Esophagus squamous epithelium (tissue), 5 donors: ENCODE results near the gene CABP4. TPM values are rescaled to one million over a fixed set of nuclear protein-coding genes. Genes with fewer than 3 reads are reported as not detected.

ENCODE experiments used
- DNase-seq: peaks from one replicate; lab custom pipeline; 2025; lab: John Stamatoyannopoulos, UW
- H3K27ac ChIP-seq, 4 donors: fragments of 200-600 bp; sonication (generic); one replicate each; pipeline ENCODE4 v1.5.1; 2016 to 2019; ENCODE audit warnings: mild to moderate bottlenecking in 1 of 4
- H3K27me3 ChIP-seq, 4 donors: fragments of 200-600 bp; sonication (generic); 1 replicate in 3 of 4; 2 replicates in 1 of 4; pipeline versions ENCODE4 v1.5.1 to v1.6.0; 2017 to 2021; ENCODE audit warnings: antibody characterized with exemption in 1 of 4
- H3K36me3 ChIP-seq, 3 donors: fragments of 200-600 bp; sonication (generic); one replicate each; pipeline ENCODE4 v1.5.1; 2016 to 2019
- H3K4me1 ChIP-seq, 3 donors: fragments of 200-600 bp; sonication (generic); one replicate each; pipeline ENCODE4 v1.5.1; 2017 to 2019
- H3K4me3 ChIP-seq, 4 donors: fragments of 200-600 bp; sonication (generic); 1 replicate in 3 of 4; 2 replicates in 1 of 4; pipeline ENCODE4 v1.5.1; 2016 to 2019; ENCODE audit warnings: mild to moderate bottlenecking in 2 of 4, moderate library complexity in 1 of 4
- H3K9me3 ChIP-seq, 3 donors: fragments of 200-600 bp; sonication (generic); one replicate each; pipeline ENCODE4 v1.5.1; 2016 to 2019
- CTCF ChIP-seq, 6 experiments: fragments of 450-650 bp in 4 of 6; fragments of 200-600 bp in 2 of 6; sonication (generic) in 2 of 6; IDR thresholded peaks; one replicate each; pipeline ENCODE4 v1.5.1; 2016 to 2019; ENCODE audit warnings: antibody characterized with exemption in 6 of 6, mild to moderate bottlenecking in 4 of 6, moderate library complexity in 4 of 6
- POLR2A ChIP-seq, 4 donors: fragments of 450-650 bp; IDR thresholded peaks; one replicate each; pipeline ENCODE4 v1.6.1; 2017; ENCODE audit warnings: antibody characterized with exemption in 4 of 4, mild to moderate bottlenecking in 4 of 4, moderate library complexity in 3 of 4
- WGBS, 2 donors: methylation state at CpG; one replicate each; pipeline ENCODE4 v1.1.5; 2018; 5-methylcytosine and 5-hydroxymethylcytosine counted together
- intact Hi-C: fragments of 100-400 bp; cut with DNase I; formaldehyde crosslinking; loops from one replicate; pipeline ENCODE4 v1.15.0; 2022
- total RNA-seq, 4 donors: library from RNA; depleted of rRNA; stranded (reverse); fragments of >200 nt; gene quantifications; one replicate each; pipeline ENCODE4 v1.1.0, GENCODE V29; 2016
- donor health status: DM: yes; HTN: yes; CAD: no.

Gene CABP4
- total RNA-seq, 4 donors from 2014 or later: 0.38 TPM; not detected in 3

DNA sequence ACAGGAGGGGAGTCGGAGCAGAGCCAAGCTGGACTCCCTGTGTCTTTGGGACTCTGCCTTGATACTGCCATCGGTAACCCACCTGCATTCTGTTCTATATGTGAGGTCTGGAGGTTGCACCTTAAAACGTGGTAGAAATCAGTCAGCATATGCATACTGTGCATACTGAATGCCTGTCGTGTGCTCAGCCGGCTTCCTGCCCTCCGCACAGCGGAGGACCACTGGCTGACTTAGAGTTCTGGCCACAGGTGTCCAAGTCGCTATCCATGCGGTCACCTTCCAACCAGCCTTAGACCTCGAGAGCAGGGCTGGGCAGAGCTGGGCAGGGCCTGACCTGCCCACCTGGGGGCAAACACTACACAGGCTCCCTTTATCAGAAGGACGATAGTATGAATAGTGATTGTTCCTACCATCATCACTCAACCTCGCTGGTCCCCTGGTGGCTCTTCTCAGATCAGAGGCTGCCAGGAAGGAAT lies 47.4 kb upstream of the CABP4 start:
- intact Hi-C loops: no loop called here
- no peak for TF ChIP-seq CTCF (IDR thresholded peaks at IDR 0.05)
- no peak for TF ChIP-seq POLR2A (IDR thresholded peaks at IDR 0.05)
- peaks cover 0 to 65% (median 7%) of the 10 kb centered on the region in 3 donors for H3K4me1 ChIP-seq
- WGBS, 2 donors: 25 to 62% methylated on average over 1 to 10 of the region's 12 CpGs
- H3K27ac ChIP-seq: peak overlapping the region in 2 of 4 donors; percentile 29 to 65
- peaks cover 0 to 83% (median 0%) of the 10 kb centered on the region in 4 donors for H3K27me3 ChIP-seq
- no peak for DNase-seq
- H3K36me3 ChIP-seq: no peaks in the 10 kb centered on the region
- no peaks in the 10 kb centered on the region for H3K9me3 ChIP-seq
- H3K4me3 ChIP-seq: no peak overlapping the region

- 30 to 100% methylated on average over 1 to 3 of the region's 18 CpGs for whole genome bisulfite sequencing, 2 donors
- Histone ChIP-seq H3K4me1 (peaks cover 0 to 56% (median under 1%) of the 10 kb centered on the region in 3 donors), H3K27me3 (peaks cover 0 to 88% (median 0%) of the 10 kb centered on the region in 4 donors), H3K36me3 (no peaks in the 10 kb centered on the region), H3K27ac (peak overlapping the region in 2 of 4 donors; percentile 29 to 65), H3K9me3 (no peaks in the 10 kb centered on the region), H3K4me3 (no peak overlapping the region)
- intact Hi-C loops: no loop called here
- no peak for DNase-seq
- no peak for TF ChIP-seq POLR2A (IDR thresholded peaks at IDR 0.05)
- no peak for TF ChIP-seq CTCF (IDR thresholded peaks at IDR 0.05)
These were observed 46.5 kb upstream of the CABP4 start for GRCh38 chr11:67408437-67409200.

- TF ChIP-seq CTCF (IDR thresholded peaks at IDR 0.05) (no peak), POLR2A (IDR thresholded peaks at IDR 0.05) (peak in 1 of 4 donors; percentile 40)
- Histone ChIP-seq H3K4me3 (peak overlapping the region in 3 of 4 donors; percentile 13 to 48 (median 13)), H3K27ac (peak overlapping the region in 2 of 4 donors; percentile 45 to 65), H3K36me3 (no peaks in the 10 kb centered on the region), H3K9me3 (no peaks in the 10 kb centered on the region), H3K4me1 (peaks cover 0 to 52% (median 0%) of the 10 kb centered on the region in 3 donors), H3K27me3 (peaks cover 0 to 84% (median 0%) of the 10 kb centered on the region in 4 donors)
- no peak for DNase-seq
- intact Hi-C loops: no loop called here
- WGBS, 2 donors: 40 to 100% methylated on average over 1 to 2 of the region's 24 CpGs
These were observed 45.9 kb upstream of the CABP4 start for GRCh38 chr11:67409261-67409666.

DNA sequence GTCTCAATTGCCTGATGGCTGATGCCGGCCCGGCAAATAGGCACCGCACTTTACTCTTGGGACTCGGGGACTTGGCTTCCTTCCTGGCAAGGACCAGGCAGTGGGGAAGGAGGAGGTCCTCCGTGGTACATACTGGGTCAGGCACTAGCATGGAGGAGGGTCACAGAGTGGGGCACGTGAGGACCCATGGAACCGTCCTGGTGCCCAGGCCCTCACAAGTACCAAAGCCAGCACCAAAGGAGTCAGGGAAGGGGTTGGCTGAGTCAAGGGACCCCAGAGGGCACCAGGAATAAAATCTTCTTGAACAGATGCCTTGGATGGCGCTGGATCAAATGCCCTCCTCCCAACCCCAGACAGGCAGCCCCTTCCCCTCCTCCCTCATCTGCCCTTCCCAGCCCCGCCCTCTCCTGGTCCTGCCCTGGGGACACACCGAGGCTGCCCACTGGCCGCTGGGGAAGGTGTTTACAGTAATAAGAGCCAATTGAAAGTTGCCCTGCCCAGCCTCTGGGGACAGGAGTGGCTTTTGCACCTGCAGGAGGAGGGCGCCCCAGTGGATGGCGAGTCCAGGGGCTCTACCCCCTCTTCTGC lies 45.3 kb upstream of the CABP4 start:
- H3K9me3 ChIP-seq: no peaks in the 10 kb centered on the region
- TF ChIP-seq POLR2A (IDR thresholded peaks at IDR 0.05) (peak in 1 of 4 donors; percentile 31), CTCF (IDR thresholded peaks at IDR 0.05) (no peak)
- no peaks in the 10 kb centered on the region for H3K36me3 ChIP-seq
- H3K4me3 ChIP-seq: peak overlapping the region in 3 of 4 donors; percentile 13 to 48 (median 13)
- DNase-seq: no peak
- H3K27ac ChIP-seq: peak overlapping the region in 2 of 4 donors; percentile 45 to 65
- intact Hi-C loops: no loop called here
- peaks cover 0 to 55% (median 2%) of the 10 kb centered on the region in 3 donors for H3K4me1 ChIP-seq
- 10 to 19% methylated on average over 2 to 9 of the region's 13 CpGs for WGBS, 2 donors
- H3K27me3 ChIP-seq: peaks cover 0 to 82% (median 0%) of the 10 kb centered on the region in 4 donors
